ENCODE data around the gene AFF3. TPM values are rescaled to one million over a fixed set of nuclear protein-coding genes. Genes with fewer than 3 reads are reported as not detected.

AFF3 gene
- total RNA-seq, 3 donors from 2014 or later, result 4.2 to 56.6 (median 5.2) TPM

- TF ChIP-seq CTCF (IDR thresholded peaks at IDR 0.05), result no peak
- intact Hi-C loops (cut with DNase I, micrococcal nuclease), result no loop called here
- DNase-seq, result peak in 1 of 3 donors; percentile 62
- ATAC-seq, result peak; percentile 69
- Histone ChIP-seq H3K4me1 (ENCODE audit: low read depth) (no peaks in the 10 kb centered on the region), H3K36me3 (ENCODE audit: low read depth) (no peaks in the 10 kb centered on the region), H3K4me3 (no peak overlapping the region), H3K9me3 (no peaks in the 10 kb centered on the region)
Measured at GRCh38 chr2:100178085-100178788, 35.8 kb upstream of the AFF3 start.

- no peak for DNase-seq
- Histone ChIP-seq H3K9me3 (no peaks in the 10 kb centered on the region), H3K36me3 (ENCODE audit: low read depth) (no peaks in the 10 kb centered on the region), H3K4me1 (ENCODE audit: low read depth) (no peaks in the 10 kb centered on the region), H3K4me3 (no peak overlapping the region)
- intact Hi-C loops (cut with DNase I, micrococcal nuclease), result no loop called here
- no peak for ATAC-seq
- TF ChIP-seq CTCF (IDR thresholded peaks at IDR 0.05), result no peak
Measured at GRCh38 chr2:100176925-100177324, 34.5 kb upstream of the AFF3 start.

- Histone ChIP-seq H3K9me3 (no peaks in the 10 kb centered on the region), H3K36me3 (ENCODE audit: low read depth) (no peaks in the 10 kb centered on the region), H3K4me3 (no peak overlapping the region), H3K4me1 (ENCODE audit: low read depth) (no peaks in the 10 kb centered on the region)
- no peak for TF ChIP-seq CTCF (IDR thresholded peaks at IDR 0.05)
- ATAC-seq (no peak), DNase-seq (no peak)
- intact Hi-C loops (cut with DNase I, micrococcal nuclease), result no loop called here
Measured at GRCh38 chr2:100174026-100174431, 31.6 kb upstream of the AFF3 start.

GRCh38 chr2:100166701-100167100 is 24.3 kb upstream of the AFF3 start:
- DNase-seq, result no peak
- Histone ChIP-seq H3K4me1 (ENCODE audit: low read depth) (no peaks in the 10 kb centered on the region), H3K4me3 (no peak overlapping the region), H3K36me3 (ENCODE audit: low read depth) (no peaks in the 10 kb centered on the region), H3K9me3 (no peaks in the 10 kb centered on the region)
- TF ChIP-seq CTCF (IDR thresholded peaks at IDR 0.05), result no peak
- no peak for ATAC-seq
- intact Hi-C loops (cut with DNase I, micrococcal nuclease), result no loop called here

- no peaks in the 10 kb centered on the region for H3K36me3 ChIP-seq (ENCODE audit: low read depth)
- no peak for TF ChIP-seq CTCF (IDR thresholded peaks at IDR 0.05)
- H3K4me3 ChIP-seq, result no peak overlapping the region
- intact Hi-C loops (cut with DNase I, micrococcal nuclease), result no loop called here
- no peak for ATAC-seq
- no peaks in the 10 kb centered on the region for H3K4me1 ChIP-seq (ENCODE audit: low read depth)
- no peak for DNase-seq
- H3K9me3 ChIP-seq, result no peaks in the 10 kb centered on the region
Measured at GRCh38 chr2:100163605-100164004, 21.2 kb upstream of the AFF3 start.
